HCT116 (cell line): ENCODE measurements around the gene CDK5RAP2. TPM values are rescaled to one million over a fixed set of nuclear protein-coding genes. Genes with fewer than 3 reads are reported as not detected.

ENCODE experiments used
- ATAC-seq: fragments of 200-7000 bp; cut with Tn5 transposase; 2 replicates; pipeline ENCODE4 v1.9.1; 2020; ENCODE audit warnings: mild to moderate bottlenecking, moderate library complexity
- BruUV-seq: library from RNA; stranded (reverse); fragments of 400-500 nt; replicated peaks from 2 replicates; lab custom pipeline; 2021; lab: Mats Ljungman, UMichigan
- CTCF ChIA-PET: fragments of 300-600 bp; sonication (Branson Sonifier 250); formaldehyde crosslinking; loops from one replicate; lab custom pipeline; 2021; ENCODE audit warnings: antibody characterized with exemption; lab: Charles Lee
- POLR2A ChIA-PET: fragments of 300-600, 350-600 bp; sonication (Branson Sonifier 250); formaldehyde crosslinking; loops from one replicate; lab custom pipeline; 2021; ENCODE audit warnings: antibody characterized with exemption; lab: Charles Lee
- RAD21 ChIA-PET, 2 experiments: fragments of 300-600 bp; sonication (Branson Sonifier 250); formaldehyde crosslinking; loops; one replicate each; lab custom pipeline; 2023; ENCODE audit warnings: low total read pairs in 2 of 2; ENCODE audit not compliant: uncharacterized antibody in 2 of 2, unreplicated experiment in 2 of 2, low non-redundant PET in 1 of 2; lab: Charles Lee
- DNase-seq: peaks from one replicate; pipeline ENCODE4 v3.0.0-alpha.2; 2010; ENCODE audit warnings: low read depth, low spot score
- H2AFZ ChIP-seq: fragments of 200-600 bp; shearing (Covaris generic), sonication (generic); 2 replicates; pipeline ENCODE4 v1.6.1; 2017; ENCODE audit warnings: low read depth, mixed run types, mixed read lengths, antibody characterized with exemption, low read length; ENCODE audit not compliant: poor library complexity, severe bottlenecking
- H3K27ac ChIP-seq: 2 replicates; pipeline ENCODE4 v1.5.1; 2012; ENCODE audit warnings: low read depth, low read length
- H3K27me3 ChIP-seq: fragments of 200-600 bp; sonication (generic); 2 replicates; pipeline ENCODE4 v1.6.1; 2016; ENCODE audit warnings: mixed run types, low read length, mixed read lengths; ENCODE audit not compliant: insufficient read depth
- H3K36me3 ChIP-seq, 2 experiments: fragments of 200-500 bp in 1 of 2; fragments of 200-600 bp in 1 of 2; sonication (Bioruptor generic) in 1 of 2; sonication (generic) in 1 of 2; 2 replicates each; pipeline versions ENCODE4 v1.5.1 to v1.6.1; 2014 to 2016; ENCODE audit warnings: low read length in 2 of 2, inconsistent platforms in 1 of 2, mixed read lengths in 1 of 2, mixed run types in 1 of 2; ENCODE audit not compliant: insufficient read depth in 2 of 2, control insufficient read depth in 1 of 2
- H3K4me1 ChIP-seq, 2 experiments: fragments of 200-600 bp in 1 of 2; sonication (generic) in 1 of 2; 2 replicates each; pipeline versions ENCODE4 v1.5.1 to v1.6.1; 2012 to 2017; ENCODE audit warnings: low read length in 2 of 2, inconsistent platforms in 1 of 2, mild to moderate bottlenecking in 1 of 2, mixed read lengths in 1 of 2, mixed run types in 1 of 2, moderate library complexity in 1 of 2; ENCODE audit not compliant: insufficient read depth in 2 of 2, control insufficient read depth in 1 of 2
- H3K4me2 ChIP-seq: fragments of 200-600 bp; sonication (generic); 2 replicates; pipeline ENCODE4 v1.6.1; 2017; ENCODE audit warnings: mixed run types, low read length, mixed read lengths
- H3K4me3 ChIP-seq, 2 experiments: fragments of 200-600 bp in 1 of 2; sonication (generic) in 1 of 2; replicated peaks in 1 of 2; 2 replicates each; pipeline ENCODE4 v1.5.1; 2011 to 2016; ENCODE audit warnings: low read length in 2 of 2, control low read depth in 1 of 2, low read depth in 1 of 2, mild to moderate bottlenecking in 1 of 2, mixed read lengths in 1 of 2, mixed run types in 1 of 2
- H3K79me2 ChIP-seq: fragments of 200-600 bp; sonication (generic); 2 replicates; pipeline ENCODE4 v1.6.1; 2017; ENCODE audit warnings: mild to moderate bottlenecking, mixed run types, low read length, moderate library complexity, mixed read lengths; ENCODE audit not compliant: insufficient read depth
- H3K9ac ChIP-seq: fragments of 200-600 bp; sonication (generic); 2 replicates; pipeline ENCODE4 v1.6.1; 2016; ENCODE audit warnings: low read length, mixed read lengths
- H3K9me2 ChIP-seq: fragments of 200-600 bp; sonication (generic), shearing (Covaris generic); 2 replicates; pipeline ENCODE4 v1.6.1; 2017; ENCODE audit warnings: mixed run types, mild to moderate bottlenecking, moderate library complexity; ENCODE audit not compliant: insufficient read depth
- H3K9me3 ChIP-seq, 2 experiments: fragments of 200-500 bp in 1 of 2; fragments of 200-600 bp in 1 of 2; sonication (Bioruptor generic) in 1 of 2; sonication (generic) in 1 of 2; 2 replicates each; pipeline ENCODE4 v1.6.1; 2014 to 2017; ENCODE audit warnings: low read length in 2 of 2, mixed read lengths in 2 of 2, inconsistent platforms in 1 of 2, low read depth in 1 of 2, mild to moderate bottlenecking in 1 of 2, mixed run types in 1 of 2, moderate library complexity in 1 of 2; ENCODE audit not compliant: control insufficient read depth in 1 of 2, insufficient read depth in 1 of 2
- H4K20me1 ChIP-seq: fragments of 200-600 bp; sonication (generic), shearing (Covaris generic); 2 replicates; pipeline ENCODE4 v1.6.1; 2017; ENCODE audit warnings: mixed run types, mild to moderate bottlenecking, moderate library complexity; ENCODE audit not compliant: insufficient read depth
- CBX3 ChIP-seq: IDR thresholded peaks from 2 replicates; pipeline ENCODE4 v1.6.1; 2012; ENCODE audit warnings: low read depth
- EGR1 ChIP-seq: IDR thresholded peaks from 2 replicates; pipeline ENCODE4 v1.6.1; 2012; ENCODE audit warnings: low read depth
- ELF1 ChIP-seq: IDR thresholded peaks from 2 replicates; pipeline ENCODE4 v1.6.1; 2012; ENCODE audit warnings: low read depth, borderline replicate concordance
- EZH2 ChIP-seq: fragments of 200-600 bp; sonication (generic); IDR thresholded peaks from 2 replicates; pipeline ENCODE4 v1.6.1; 2017; ENCODE audit warnings: antibody characterized with exemption, mixed run types
- EZH2phosphoT487 ChIP-seq: fragments of 200-600 bp; IDR thresholded peaks from 2 replicates; pipeline ENCODE4 v1.6.1; 2018; ENCODE audit warnings: antibody characterized with exemption, borderline replicate concordance
- FOSL1 ChIP-seq: IDR thresholded peaks from 2 replicates; pipeline ENCODE4 v1.6.1; 2012; ENCODE audit warnings: low read depth
- JUND ChIP-seq: IDR thresholded peaks from 2 replicates; pipeline ENCODE4 v1.6.1; 2012
- POLR2AphosphoS5 ChIP-seq: IDR thresholded peaks from 2 replicates; pipeline ENCODE4 v1.6.1; 2011; ENCODE audit warnings: mild to moderate bottlenecking, low read depth, low read length, moderate library complexity
- SIN3A ChIP-seq: IDR thresholded peaks from 2 replicates; pipeline ENCODE4 v1.6.1; 2012; ENCODE audit warnings: low read depth
- SP1 ChIP-seq: IDR thresholded peaks from 2 replicates; pipeline ENCODE4 v1.6.1; 2012; ENCODE audit warnings: low read depth
- TCF7L2 ChIP-seq: IDR thresholded peaks from 2 replicates; pipeline ENCODE4 v1.7.0; 2011; ENCODE audit warnings: borderline replicate concordance, inconsistent platforms; ENCODE audit not compliant: insufficient read depth, insufficient read length; ENCODE audit errors: extremely low read depth
- YY1 ChIP-seq: IDR thresholded peaks from 2 replicates; pipeline ENCODE4 v1.6.1; 2011; ENCODE audit warnings: low read length, low read depth, moderate library complexity, mild to moderate bottlenecking; ENCODE audit not compliant: insufficient replicate concordance; ENCODE audit errors: extremely low read depth
- ZFX ChIP-seq: fragments of 450-650 bp; IDR thresholded peaks from 2 replicates; pipeline ENCODE4 v1.6.1; 2017
- ZNF274 ChIP-seq: fragments of 200-500 bp; sonication (Bioruptor generic); IDR thresholded peaks from 2 replicates; pipeline ENCODE4 v1.6.1; 2014; ENCODE audit warnings: mild to moderate bottlenecking, low read depth, low read length, inconsistent platforms
- intact Hi-C: fragments of 100-400 bp; cut with micrococcal nuclease; formaldehyde crosslinking; loops from 2 replicates; pipeline ENCODE4 v1.10.0; 2022
- total RNA-seq: library from RNA; stranded (reverse); gene quantifications from one replicate; pipeline ENCODE4 v1.2.1, GENCODE V29; 2021; ENCODE audit not compliant: unreplicated experiment
- TF ChIP-seq, protein P1 (sequence below): IDR thresholded peaks from 2 replicates; pipeline ENCODE4 v1.6.1; 2012; ENCODE audit warnings: low read depth
- TF ChIP-seq, protein P2 (sequence below): IDR thresholded peaks from 2 replicates; pipeline ENCODE4 v1.6.1; 2012
- TF ChIP-seq, protein P3 (sequence below), 3 experiments: fragments of 200-600 bp in 1 of 3; sonication (generic) in 1 of 3; IDR thresholded peaks in 2 of 3; conservative IDR thresholded peaks in 1 of 3; 2 replicates each; pipeline ENCODE4 v1.5.1; 2012 to 2017; ENCODE audit warnings: low read depth in 2 of 3, low read length in 2 of 3, antibody characterized with exemption in 1 of 3, borderline replicate concordance in 1 of 3, control low read depth in 1 of 3, mild to moderate bottlenecking in 1 of 3, mixed read lengths in 1 of 3, mixed run types in 1 of 3, moderate library complexity in 1 of 3; ENCODE audit not compliant: insufficient read depth in 1 of 3
- TF ChIP-seq, protein P4 (sequence below): IDR thresholded peaks from 2 replicates; pipeline ENCODE4 v1.6.1; 2012
- TF ChIP-seq, protein P5 (sequence below): IDR thresholded peaks from 2 replicates; pipeline ENCODE4 v1.6.1; 2011; ENCODE audit warnings: mild to moderate bottlenecking, low read length, moderate library complexity; ENCODE audit not compliant: insufficient replicate concordance; ENCODE audit errors: extremely low read depth

CDK5RAP2 gene
- total RNA-seq, 1 experiment from 2014 or later: 56.2 TPM

DNA sequence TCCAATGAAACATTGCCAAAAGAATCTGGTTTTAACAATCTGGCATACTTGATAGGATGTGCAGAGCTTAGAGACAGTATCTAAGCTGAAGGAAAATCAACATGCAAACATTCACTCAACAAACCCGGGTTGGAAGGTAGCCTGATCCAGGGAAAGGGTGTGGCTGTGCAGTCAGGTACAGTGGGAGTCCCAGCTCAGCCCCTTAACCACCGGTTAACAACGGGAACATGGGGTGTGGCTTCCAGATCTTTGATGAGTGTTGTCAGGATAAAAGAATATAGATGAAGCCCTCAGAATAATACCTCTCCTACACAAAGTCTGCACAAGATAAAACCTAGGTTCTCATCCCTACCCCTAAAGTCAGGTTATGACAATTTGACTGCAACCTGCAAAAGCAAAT, 127.3 kb downstream of the CDK5RAP2 start:
- Histone ChIP-seq H3K79me2 (no peaks in the 10 kb centered on the region), H3K9me2 (no peaks in the 10 kb centered on the region), H3K4me2 (no peak overlapping the region), H3K4me3 (no peak overlapping the region), H3K9ac (no peak overlapping the region), H3K36me3 (peaks cover 5 to 8% of the 10 kb centered on the region in 2 experiments; a peak in 1 of 4 replicates), H3K27me3 (no peaks in the 10 kb centered on the region), H3K9me3 (no peaks in the 10 kb centered on the region), H3K27ac (no peak overlapping the region), H3K4me1 (no peaks in the 10 kb centered on the region), H2AFZ (no peak overlapping the region), H4K20me1 (no peaks in the 10 kb centered on the region)
- ChIA-PET POLR2A (no interaction called here), CTCF (no interaction called here), RAD21 (no interaction called here)
- TF ChIP-seq EGR1 (no peak), YY1 (no peak), ELF1 (no peak), EZH2 (no peak), ZNF274 (no peak), ZFX (no peak), SP1 (no peak), SIN3A (no peak), FOSL1 (no peak), JUND (no peak), TCF7L2 (no peak), EZH2phosphoT487 (no peak), POLR2AphosphoS5 (no peak), CBX3 (no peak)
- TF ChIP-seq, protein P1, sequence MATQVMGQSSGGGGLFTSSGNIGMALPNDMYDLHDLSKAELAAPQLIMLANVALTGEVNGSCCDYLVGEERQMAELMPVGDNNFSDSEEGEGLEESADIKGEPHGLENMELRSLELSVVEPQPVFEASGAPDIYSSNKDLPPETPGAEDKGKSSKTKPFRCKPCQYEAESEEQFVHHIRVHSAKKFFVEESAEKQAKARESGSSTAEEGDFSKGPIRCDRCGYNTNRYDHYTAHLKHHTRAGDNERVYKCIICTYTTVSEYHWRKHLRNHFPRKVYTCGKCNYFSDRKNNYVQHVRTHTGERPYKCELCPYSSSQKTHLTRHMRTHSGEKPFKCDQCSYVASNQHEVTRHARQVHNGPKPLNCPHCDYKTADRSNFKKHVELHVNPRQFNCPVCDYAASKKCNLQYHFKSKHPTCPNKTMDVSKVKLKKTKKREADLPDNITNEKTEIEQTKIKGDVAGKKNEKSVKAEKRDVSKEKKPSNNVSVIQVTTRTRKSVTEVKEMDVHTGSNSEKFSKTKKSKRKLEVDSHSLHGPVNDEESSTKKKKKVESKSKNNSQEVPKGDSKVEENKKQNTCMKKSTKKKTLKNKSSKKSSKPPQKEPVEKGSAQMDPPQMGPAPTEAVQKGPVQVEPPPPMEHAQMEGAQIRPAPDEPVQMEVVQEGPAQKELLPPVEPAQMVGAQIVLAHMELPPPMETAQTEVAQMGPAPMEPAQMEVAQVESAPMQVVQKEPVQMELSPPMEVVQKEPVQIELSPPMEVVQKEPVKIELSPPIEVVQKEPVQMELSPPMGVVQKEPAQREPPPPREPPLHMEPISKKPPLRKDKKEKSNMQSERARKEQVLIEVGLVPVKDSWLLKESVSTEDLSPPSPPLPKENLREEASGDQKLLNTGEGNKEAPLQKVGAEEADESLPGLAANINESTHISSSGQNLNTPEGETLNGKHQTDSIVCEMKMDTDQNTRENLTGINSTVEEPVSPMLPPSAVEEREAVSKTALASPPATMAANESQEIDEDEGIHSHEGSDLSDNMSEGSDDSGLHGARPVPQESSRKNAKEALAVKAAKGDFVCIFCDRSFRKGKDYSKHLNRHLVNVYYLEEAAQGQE: no peak
- TF ChIP-seq, protein P2, sequence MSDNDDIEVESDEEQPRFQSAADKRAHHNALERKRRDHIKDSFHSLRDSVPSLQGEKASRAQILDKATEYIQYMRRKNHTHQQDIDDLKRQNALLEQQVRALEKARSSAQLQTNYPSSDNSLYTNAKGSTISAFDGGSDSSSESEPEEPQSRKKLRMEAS: no peak
- TF ChIP-seq, protein P3, sequence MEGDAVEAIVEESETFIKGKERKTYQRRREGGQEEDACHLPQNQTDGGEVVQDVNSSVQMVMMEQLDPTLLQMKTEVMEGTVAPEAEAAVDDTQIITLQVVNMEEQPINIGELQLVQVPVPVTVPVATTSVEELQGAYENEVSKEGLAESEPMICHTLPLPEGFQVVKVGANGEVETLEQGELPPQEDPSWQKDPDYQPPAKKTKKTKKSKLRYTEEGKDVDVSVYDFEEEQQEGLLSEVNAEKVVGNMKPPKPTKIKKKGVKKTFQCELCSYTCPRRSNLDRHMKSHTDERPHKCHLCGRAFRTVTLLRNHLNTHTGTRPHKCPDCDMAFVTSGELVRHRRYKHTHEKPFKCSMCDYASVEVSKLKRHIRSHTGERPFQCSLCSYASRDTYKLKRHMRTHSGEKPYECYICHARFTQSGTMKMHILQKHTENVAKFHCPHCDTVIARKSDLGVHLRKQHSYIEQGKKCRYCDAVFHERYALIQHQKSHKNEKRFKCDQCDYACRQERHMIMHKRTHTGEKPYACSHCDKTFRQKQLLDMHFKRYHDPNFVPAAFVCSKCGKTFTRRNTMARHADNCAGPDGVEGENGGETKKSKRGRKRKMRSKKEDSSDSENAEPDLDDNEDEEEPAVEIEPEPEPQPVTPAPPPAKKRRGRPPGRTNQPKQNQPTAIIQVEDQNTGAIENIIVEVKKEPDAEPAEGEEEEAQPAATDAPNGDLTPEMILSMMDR (IDR thresholded peaks at IDR 0.05 in 2 of 3, conservative IDR thresholded peaks at IDR 0.05 in 1 of 3; ENCODE audit: borderline replicate concordance in 1 of 3, insufficient read depth in 1 of 3, low read depth in 2 of 3, low read length in 2 of 3): no peak
- TF ChIP-seq, protein P4, sequence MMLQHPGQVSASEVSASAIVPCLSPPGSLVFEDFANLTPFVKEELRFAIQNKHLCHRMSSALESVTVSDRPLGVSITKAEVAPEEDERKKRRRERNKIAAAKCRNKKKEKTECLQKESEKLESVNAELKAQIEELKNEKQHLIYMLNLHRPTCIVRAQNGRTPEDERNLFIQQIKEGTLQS: no peak
- TF ChIP-seq, protein P5, sequence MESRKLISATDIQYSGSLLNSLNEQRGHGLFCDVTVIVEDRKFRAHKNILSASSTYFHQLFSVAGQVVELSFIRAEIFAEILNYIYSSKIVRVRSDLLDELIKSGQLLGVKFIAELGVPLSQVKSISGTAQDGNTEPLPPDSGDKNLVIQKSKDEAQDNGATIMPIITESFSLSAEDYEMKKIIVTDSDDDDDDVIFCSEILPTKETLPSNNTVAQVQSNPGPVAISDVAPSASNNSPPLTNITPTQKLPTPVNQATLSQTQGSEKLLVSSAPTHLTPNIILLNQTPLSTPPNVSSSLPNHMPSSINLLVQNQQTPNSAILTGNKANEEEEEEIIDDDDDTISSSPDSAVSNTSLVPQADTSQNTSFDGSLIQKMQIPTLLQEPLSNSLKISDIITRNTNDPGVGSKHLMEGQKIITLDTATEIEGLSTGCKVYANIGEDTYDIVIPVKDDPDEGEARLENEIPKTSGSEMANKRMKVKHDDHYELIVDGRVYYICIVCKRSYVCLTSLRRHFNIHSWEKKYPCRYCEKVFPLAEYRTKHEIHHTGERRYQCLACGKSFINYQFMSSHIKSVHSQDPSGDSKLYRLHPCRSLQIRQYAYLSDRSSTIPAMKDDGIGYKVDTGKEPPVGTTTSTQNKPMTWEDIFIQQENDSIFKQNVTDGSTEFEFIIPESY: no peak
- no peak for ATAC-seq
- no peak for DNase-seq
- intact Hi-C loops: no loop called here
- BruUV-seq: no TSS peak
